ENCODE results near the gene RASSF6. TPM values are rescaled to one million over a fixed set of nuclear protein-coding genes. Genes with fewer than 3 reads are reported as not detected.
A peak's percentile ranks its signal among the peaks of the same experiment; 100 is the strongest.

RASSF6 gene
- total RNA-seq, 1 experiment from 2014 or later: 1.1 TPM

GRCh38 chr4:73661646-73662119 lies 41.4 kb upstream of the RASSF6 start:
- Histone ChIP-seq H3K9ac (ENCODE audit: low read length) (peak overlapping the region; percentile 49), H3K9me3 (ENCODE audit: low read length) (no peaks in the 10 kb centered on the region), H3K4me3 (ENCODE audit: low read length) (no peak overlapping the region), H3K27ac (ENCODE audit: low read length) (peak overlapping the region; percentile 75), H3F3A (ENCODE audit: low read length, unreplicated experiment) (peaks cover 6% of the 10 kb centered on the region), H4K20me1 (ENCODE audit: low read length) (no peaks in the 10 kb centered on the region), H3K4me2 (ENCODE audit: low read length) (0 out of 2 replicates have a peak overlapping the region, but pooled peaks have one; percentile 1), H2AFZ (ENCODE audit: low read length) (no peak overlapping the region), H3K27me3 (ENCODE audit: low read length) (no peaks in the 10 kb centered on the region), H3K79me2 (ENCODE audit: low read length) (no peaks in the 10 kb centered on the region), H3K4me1 (ENCODE audit: insufficient read depth, low read length) (peaks cover 40% of the 10 kb centered on the region), H3K36me3 (ENCODE audit: low read depth, low read length) (no peaks in the 10 kb centered on the region), H3K9me2 (replicated peaks; ENCODE audit: low read length) (no peaks in the 10 kb centered on the region)
- intact Hi-C loops (cut with micrococcal nuclease): loop anchor here (1.0 to 5.0 kb wide), 8 partner anchors 46 to 473 kb away; partner anchors contain the start of gene CXCL3
- ATAC-seq: peak; percentile 60
- DNase-seq: peak; percentile 94
- POLR2A ChIA-PET (ENCODE audit: unreplicated experiment): interaction anchor here (0.7 kb wide), 1 partner anchor 199 kb away, joined by 7 read pairs; no protein-coding TSS in a partner anchor
- BruUV-seq (replicated peaks): no TSS peak
- TF ChIP-seq EZH2phosphoT487 (IDR thresholded peaks at IDR 0.05; ENCODE audit: borderline replicate concordance, low read length) (no peak), EZH2 (IDR thresholded peaks at IDR 0.05; ENCODE audit: low read length, unreplicated experiment) (no peak)
- TF ChIP-seq, protein P1, sequence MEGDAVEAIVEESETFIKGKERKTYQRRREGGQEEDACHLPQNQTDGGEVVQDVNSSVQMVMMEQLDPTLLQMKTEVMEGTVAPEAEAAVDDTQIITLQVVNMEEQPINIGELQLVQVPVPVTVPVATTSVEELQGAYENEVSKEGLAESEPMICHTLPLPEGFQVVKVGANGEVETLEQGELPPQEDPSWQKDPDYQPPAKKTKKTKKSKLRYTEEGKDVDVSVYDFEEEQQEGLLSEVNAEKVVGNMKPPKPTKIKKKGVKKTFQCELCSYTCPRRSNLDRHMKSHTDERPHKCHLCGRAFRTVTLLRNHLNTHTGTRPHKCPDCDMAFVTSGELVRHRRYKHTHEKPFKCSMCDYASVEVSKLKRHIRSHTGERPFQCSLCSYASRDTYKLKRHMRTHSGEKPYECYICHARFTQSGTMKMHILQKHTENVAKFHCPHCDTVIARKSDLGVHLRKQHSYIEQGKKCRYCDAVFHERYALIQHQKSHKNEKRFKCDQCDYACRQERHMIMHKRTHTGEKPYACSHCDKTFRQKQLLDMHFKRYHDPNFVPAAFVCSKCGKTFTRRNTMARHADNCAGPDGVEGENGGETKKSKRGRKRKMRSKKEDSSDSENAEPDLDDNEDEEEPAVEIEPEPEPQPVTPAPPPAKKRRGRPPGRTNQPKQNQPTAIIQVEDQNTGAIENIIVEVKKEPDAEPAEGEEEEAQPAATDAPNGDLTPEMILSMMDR (conservative IDR thresholded peaks at IDR 0.05; ENCODE audit: low read depth, low read length): no peak
- CTCF ChIA-PET: interaction anchor here (0.6 to 1.8 kb wide), 4 partner anchors 68 to 203 kb away, joined by 4 to 7 read pairs (median 6); partner anchors contain the start of gene CXCL6

- no peaks in the 10 kb centered on the region for H3K27me3 ChIP-seq (ENCODE audit: low read length)
- no peaks in the 10 kb centered on the region for H3K36me3 ChIP-seq (ENCODE audit: low read depth, low read length)
- H3K79me2 ChIP-seq (ENCODE audit: low read length): no peaks in the 10 kb centered on the region
- no peaks in the 10 kb centered on the region for H4K20me1 ChIP-seq (ENCODE audit: low read length)
- ATAC-seq: no peak
- H3K4me1 ChIP-seq (ENCODE audit: insufficient read depth, low read length): peaks cover 40% of the 10 kb centered on the region
- H3K9me3 ChIP-seq (ENCODE audit: low read length): no peaks in the 10 kb centered on the region
- H3K27ac ChIP-seq (ENCODE audit: low read length): peak overlapping the region; percentile 75
- DNase-seq: no peak
- H3K9ac ChIP-seq (ENCODE audit: low read length): no peak overlapping the region
- no peak overlapping the region for H2AFZ ChIP-seq (ENCODE audit: low read length)
- H3K4me3 ChIP-seq (ENCODE audit: low read length): no peak overlapping the region
- no peaks in the 10 kb centered on the region for H3K9me2 ChIP-seq (replicated peaks; ENCODE audit: low read length)
- H3F3A ChIP-seq (ENCODE audit: low read length, unreplicated experiment): peaks cover 6% of the 10 kb centered on the region
- CTCF ChIA-PET: no interaction called here
- intact Hi-C loops (cut with micrococcal nuclease): loop anchor here (5.0 kb wide), 2 partner anchors 46 to 376 kb away; partner anchors contain the start of gene CXCL3
- TF ChIP-seq EZH2 (IDR thresholded peaks at IDR 0.05; ENCODE audit: low read length, unreplicated experiment) (no peak), EZH2phosphoT487 (IDR thresholded peaks at IDR 0.05; ENCODE audit: borderline replicate concordance, low read length) (no peak)
- TF ChIP-seq, protein P1 (conservative IDR thresholded peaks at IDR 0.05; ENCODE audit: low read depth, low read length): no peak
- H3K4me2 ChIP-seq (ENCODE audit: low read length): no peak overlapping the region
- POLR2A ChIA-PET (ENCODE audit: unreplicated experiment): no interaction called here
- BruUV-seq (replicated peaks): no TSS peak
Observed at GRCh38 chr4:73660808-73661207, 40.6 kb upstream of the RASSF6 start.

GRCh38 chr4:73653695-73654106 lies 33.5 kb upstream of the RASSF6 start:
- H4K20me1 ChIP-seq (ENCODE audit: low read length): no peaks in the 10 kb centered on the region
- ATAC-seq (peak; percentile 74), DNase-seq (peak; percentile 90)
- intact Hi-C loops (cut with micrococcal nuclease): loop anchor here (1.0 to 10.0 kb wide), 6 partner anchors 60 to 481 kb away; no protein-coding TSS in a partner anchor
- H3K9me2 ChIP-seq (replicated peaks; ENCODE audit: low read length): no peaks in the 10 kb centered on the region
- ChIA-PET POLR2A (ENCODE audit: unreplicated experiment) (interaction anchor here (0.6 kb wide), 1 partner anchor 21 kb away, joined by 6 read pairs; no protein-coding TSS in a partner anchor), CTCF (interaction anchor here (0.5 to 2.0 kb wide), 14 partner anchors 23 to 655 kb away, joined by 3 to 17 read pairs (median 6); partner anchors contain the start of gene EPGN)
- TF ChIP-seq, protein P1 (conservative IDR thresholded peaks at IDR 0.05; ENCODE audit: low read depth, low read length): peak; percentile 86
- TF ChIP-seq EZH2phosphoT487 (IDR thresholded peaks at IDR 0.05; ENCODE audit: borderline replicate concordance, low read length): no peak
- H3K36me3 ChIP-seq (ENCODE audit: low read depth, low read length): no peaks in the 10 kb centered on the region
- no peaks in the 10 kb centered on the region for H3K79me2 ChIP-seq (ENCODE audit: low read length)
- H2AFZ ChIP-seq (ENCODE audit: low read length): no peak overlapping the region
- no peaks in the 10 kb centered on the region for H3F3A ChIP-seq (ENCODE audit: low read length, unreplicated experiment)
- H3K27ac ChIP-seq (ENCODE audit: low read length): no peak overlapping the region
- H3K4me2 ChIP-seq (ENCODE audit: low read length): peak overlapping the region; percentile 22; the same call in 1 of the 2 replicates
- BruUV-seq (replicated peaks): no TSS peak
- no peaks in the 10 kb centered on the region for H3K9me3 ChIP-seq (ENCODE audit: low read length)
- H3K4me3 ChIP-seq (ENCODE audit: low read length): no peak overlapping the region
- H3K9ac ChIP-seq (ENCODE audit: low read length): no peak overlapping the region
- no peaks in the 10 kb centered on the region for H3K27me3 ChIP-seq (ENCODE audit: low read length)
- H3K4me1 ChIP-seq (ENCODE audit: insufficient read depth, low read length): no peaks in the 10 kb centered on the region

All from PC-3 (cell line).